Fibroblast of lung (primary cell): ENCODE data around the gene CRTAC1. TPM values are rescaled to one million over a fixed set of nuclear protein-coding genes. Genes with fewer than 3 reads are reported as not detected.

Experiments used
- DNase-seq, 2 donors: peaks; one replicate each; pipeline versions ENCODE4 v3.0.0 to v3.0.0-alpha.2; 2010; ENCODE audit warnings: low read depth in 2 of 2
- H2AFZ ChIP-seq: 2 replicates; pipeline ENCODE4 v1.5.1; 2012; ENCODE audit warnings: low read length, control low read depth, inconsistent platforms
- H3K27ac ChIP-seq: 2 replicates; pipeline ENCODE4 v1.5.1; 2011; ENCODE audit warnings: low read length, control low read depth; ENCODE audit not compliant: insufficient read depth
- H3K27me3 ChIP-seq: 2 replicates; pipeline ENCODE4 v1.5.1; 2011; ENCODE audit warnings: mild to moderate bottlenecking, low read length; ENCODE audit not compliant: control insufficient read depth, insufficient read depth
- H3K36me3 ChIP-seq: 2 replicates; pipeline ENCODE4 v1.5.1; 2011; ENCODE audit warnings: low read length; ENCODE audit not compliant: control insufficient read depth, insufficient read depth
- H3K4me1 ChIP-seq: 2 replicates; pipeline ENCODE4 v1.5.1; 2011; ENCODE audit warnings: low read length; ENCODE audit not compliant: control insufficient read depth, insufficient read depth; ENCODE audit errors: extremely low read depth
- H3K4me2 ChIP-seq: 2 replicates; pipeline ENCODE4 v1.5.1; 2011; ENCODE audit warnings: low read length, control low read depth; ENCODE audit not compliant: insufficient read depth; ENCODE audit errors: extremely low read depth
- H3K4me3 ChIP-seq, 4 experiments: fragments of 200-600 bp in 1 of 4; sonication (generic) in 1 of 4; replicated peaks in 1 of 4; 2 replicates each; pipeline ENCODE4 v1.5.1; 2011 to 2016; ENCODE audit warnings: low read length in 4 of 4, low read depth in 3 of 4, mild to moderate bottlenecking in 3 of 4, control low read depth in 2 of 4, inconsistent platforms in 1 of 4, mixed read lengths in 1 of 4; ENCODE audit not compliant: insufficient read depth in 1 of 4; ENCODE audit errors: control extremely low read depth in 1 of 4
- H3K79me2 ChIP-seq: 2 replicates; pipeline ENCODE4 v1.5.1; 2012; ENCODE audit warnings: mild to moderate bottlenecking, low read length, inconsistent platforms; ENCODE audit not compliant: control insufficient read depth, insufficient read depth
- H3K9ac ChIP-seq: 2 replicates; pipeline ENCODE4 v1.5.1; 2011; ENCODE audit warnings: mild to moderate bottlenecking, low read length, control low read depth; ENCODE audit not compliant: insufficient read depth
- H3K9me3 ChIP-seq: 2 replicates; pipeline ENCODE4 v1.5.1; 2012; ENCODE audit warnings: low read depth, low read length; ENCODE audit not compliant: control insufficient read depth, insufficient read depth
- H4K20me1 ChIP-seq: 2 replicates; pipeline ENCODE4 v1.5.1; 2011; ENCODE audit warnings: low read length; ENCODE audit not compliant: control insufficient read depth, insufficient read depth; ENCODE audit errors: extremely low read depth
- EZH2 ChIP-seq: IDR thresholded peaks from 2 replicates; pipeline ENCODE4 v1.5.1; 2012; ENCODE audit warnings: low read length, control low read depth, mild to moderate bottlenecking; ENCODE audit errors: missing control alignments
- polyA plus RNA-seq, 2 donors: library from polyadenylated mRNA; depleted of rRNA in 1 of 2; stranded (reverse) in 1 of 2; unstranded in 1 of 2; fragments of >200 nt; gene quantifications; 2 replicates each; pipeline ENCODE4 v1.2.1, GENCODE V29; 2011 to 2012; ENCODE audit warnings: missing spikeins in 1 of 2
- total RNA-seq: library from RNA; depleted of rRNA; stranded (reverse); fragments of >200 nt; gene quantifications from 2 replicates; pipeline ENCODE4 v1.2.1, GENCODE V29; 2014
- TF ChIP-seq, protein P1 (sequence below), 2 donors: IDR thresholded peaks in 1 of 2; conservative IDR thresholded peaks in 1 of 2; 1 replicate in 1 of 2; 2 replicates in 1 of 2; pipeline ENCODE4 v1.5.1; 2011 to 2012; ENCODE audit warnings: low read length in 2 of 2, control low read depth in 1 of 2, inconsistent platforms in 1 of 2, low read depth in 1 of 2, mild to moderate bottlenecking in 1 of 2

CRTAC1 gene
- total and polyA plus RNA-seq, 2 donors (not counting 1 experiment from before 2014, with no cell fraction given): not detected

DNA sequence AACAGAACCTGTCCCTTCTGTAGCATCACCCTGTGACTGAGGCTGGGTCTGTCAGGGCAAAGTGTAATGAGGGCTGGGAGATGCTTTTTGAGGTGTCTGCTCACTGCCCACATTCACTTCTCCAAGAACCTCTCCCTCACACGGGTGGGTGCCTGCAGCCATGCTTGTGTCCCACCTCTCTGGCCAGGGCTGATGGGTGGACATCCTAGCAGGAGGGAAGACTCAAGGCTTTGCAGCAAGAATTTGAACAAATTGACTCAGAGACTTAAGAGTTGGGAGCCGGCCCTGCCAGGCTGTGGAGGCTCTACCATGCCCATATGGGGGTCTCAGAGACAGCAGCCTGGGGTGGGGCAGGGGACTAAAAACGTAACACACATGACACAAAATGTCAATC is 147.3 kb downstream of the CRTAC1 start:
- Histone ChIP-seq H3K9me3 (no peaks in the 10 kb centered on the region), H3K4me3 (no peak overlapping the region), H3K4me1 (no peaks in the 10 kb centered on the region), H3K9ac (no peak overlapping the region), H3K4me2 (no peak overlapping the region), H3K36me3 (no peaks in the 10 kb centered on the region), H3K79me2 (no peaks in the 10 kb centered on the region), H2AFZ (no peak overlapping the region), H4K20me1 (no peaks in the 10 kb centered on the region), H3K27ac (no peak overlapping the region), H3K27me3 (no peaks in the 10 kb centered on the region)
- TF ChIP-seq EZH2: no peak
- TF ChIP-seq, protein P1, sequence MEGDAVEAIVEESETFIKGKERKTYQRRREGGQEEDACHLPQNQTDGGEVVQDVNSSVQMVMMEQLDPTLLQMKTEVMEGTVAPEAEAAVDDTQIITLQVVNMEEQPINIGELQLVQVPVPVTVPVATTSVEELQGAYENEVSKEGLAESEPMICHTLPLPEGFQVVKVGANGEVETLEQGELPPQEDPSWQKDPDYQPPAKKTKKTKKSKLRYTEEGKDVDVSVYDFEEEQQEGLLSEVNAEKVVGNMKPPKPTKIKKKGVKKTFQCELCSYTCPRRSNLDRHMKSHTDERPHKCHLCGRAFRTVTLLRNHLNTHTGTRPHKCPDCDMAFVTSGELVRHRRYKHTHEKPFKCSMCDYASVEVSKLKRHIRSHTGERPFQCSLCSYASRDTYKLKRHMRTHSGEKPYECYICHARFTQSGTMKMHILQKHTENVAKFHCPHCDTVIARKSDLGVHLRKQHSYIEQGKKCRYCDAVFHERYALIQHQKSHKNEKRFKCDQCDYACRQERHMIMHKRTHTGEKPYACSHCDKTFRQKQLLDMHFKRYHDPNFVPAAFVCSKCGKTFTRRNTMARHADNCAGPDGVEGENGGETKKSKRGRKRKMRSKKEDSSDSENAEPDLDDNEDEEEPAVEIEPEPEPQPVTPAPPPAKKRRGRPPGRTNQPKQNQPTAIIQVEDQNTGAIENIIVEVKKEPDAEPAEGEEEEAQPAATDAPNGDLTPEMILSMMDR (conservative IDR thresholded peaks at IDR 0.05 in 1 of 2, IDR thresholded peaks at IDR 0.05 in 1 of 2; ENCODE audit: low read depth in 1 of 2, low read length in 2 of 2): no peak
- DNase-seq: no peak

DNA sequence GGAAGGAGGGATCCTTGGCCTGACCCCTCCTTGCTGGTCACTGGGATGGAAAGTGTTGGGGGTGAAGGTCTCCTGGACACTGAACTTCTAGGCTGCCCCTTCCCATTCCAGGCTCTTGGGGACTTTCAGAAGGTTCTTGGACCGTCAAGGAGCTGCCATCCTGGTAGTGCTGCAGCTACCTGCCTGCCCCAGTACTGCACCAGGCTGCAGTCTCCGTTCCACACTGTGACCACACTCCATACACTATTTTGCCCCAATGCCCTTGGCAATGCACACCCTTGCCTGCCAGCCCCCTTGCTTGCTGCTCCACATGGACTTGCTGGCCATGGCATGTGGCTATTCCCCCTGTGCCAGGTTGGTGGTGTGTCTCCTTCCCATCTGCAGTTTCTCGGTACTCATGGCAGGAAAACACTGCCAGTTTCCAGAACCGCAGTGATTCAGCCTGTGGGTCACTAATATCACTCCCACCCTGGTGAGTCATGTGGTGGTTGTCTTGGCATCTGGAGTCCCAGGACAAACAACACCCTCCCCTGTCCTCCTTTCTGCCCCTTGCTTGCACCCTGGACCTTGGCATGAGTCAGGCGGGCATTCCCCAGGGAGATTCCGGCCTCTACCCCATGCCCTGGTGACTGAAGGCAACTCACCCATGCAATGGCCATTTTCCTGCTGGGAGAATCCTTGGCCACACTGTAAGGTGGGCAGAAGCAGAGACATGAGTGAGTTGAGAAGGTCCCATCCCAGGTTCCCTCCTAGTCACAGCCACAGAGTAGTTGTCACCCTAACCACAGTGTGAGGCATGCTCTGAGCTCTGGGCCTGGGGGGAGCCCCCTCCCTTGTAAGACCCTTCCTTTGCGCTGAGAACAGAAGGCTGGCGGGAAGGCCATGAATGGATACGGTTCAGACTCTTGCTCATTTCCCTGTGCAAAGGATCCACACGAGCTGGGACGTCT is 148.0 kb downstream of the CRTAC1 start:
- DNase-seq: peak; percentile 67 to 92
- TF ChIP-seq, protein P1 (conservative IDR thresholded peaks at IDR 0.05 in 1 of 2, IDR thresholded peaks at IDR 0.05 in 1 of 2; ENCODE audit: low read depth in 1 of 2, low read length in 2 of 2): no peak
- TF ChIP-seq EZH2: no peak
- no peaks in the 10 kb centered on the region for H3K36me3 ChIP-seq
- H3K9ac ChIP-seq: no peak overlapping the region
- no peaks in the 10 kb centered on the region for H3K4me1 ChIP-seq
- H3K4me2 ChIP-seq: no peak overlapping the region
- H2AFZ ChIP-seq: no peak overlapping the region
- no peaks in the 10 kb centered on the region for H3K9me3 ChIP-seq
- H3K79me2 ChIP-seq: no peaks in the 10 kb centered on the region
- H3K4me3 ChIP-seq: no peak overlapping the region
- no peaks in the 10 kb centered on the region for H4K20me1 ChIP-seq
- no peak overlapping the region for H3K27ac ChIP-seq
- H3K27me3 ChIP-seq: no peaks in the 10 kb centered on the region

DNA sequence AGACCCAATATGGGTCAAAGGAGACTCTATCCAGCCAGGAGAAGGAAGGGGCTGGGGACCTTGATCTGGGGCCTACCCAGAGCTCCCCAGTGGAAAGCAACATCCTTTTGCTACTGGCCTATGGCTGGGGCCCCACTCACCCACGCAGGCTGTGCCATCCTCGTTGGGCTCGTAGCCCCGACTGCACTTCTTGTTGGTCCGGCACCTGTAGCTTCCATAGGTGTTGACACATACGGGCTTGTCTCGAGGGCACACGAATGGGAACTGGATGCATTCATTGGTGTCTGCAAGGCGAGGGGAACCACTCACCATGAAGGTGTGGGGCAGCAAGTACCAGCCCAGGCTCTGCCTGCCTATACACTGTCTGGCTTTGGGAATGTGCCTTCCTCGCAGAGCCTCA is 150.3 kb downstream of the CRTAC1 start:
- H3K4me3 ChIP-seq: no peak overlapping the region
- H3K79me2 ChIP-seq: no peaks in the 10 kb centered on the region
- no peaks in the 10 kb centered on the region for H4K20me1 ChIP-seq
- H3K27ac ChIP-seq: no peak overlapping the region
- H3K9me3 ChIP-seq: no peaks in the 10 kb centered on the region
- TF ChIP-seq, protein P1 (conservative IDR thresholded peaks at IDR 0.05 in 1 of 2, IDR thresholded peaks at IDR 0.05 in 1 of 2; ENCODE audit: low read depth in 1 of 2, low read length in 2 of 2): no peak
- no peak for TF ChIP-seq EZH2
- H3K36me3 ChIP-seq: no peaks in the 10 kb centered on the region
- no peak for DNase-seq
- no peaks in the 10 kb centered on the region for H3K4me1 ChIP-seq
- no peak overlapping the region for H2AFZ ChIP-seq
- H3K4me2 ChIP-seq: no peak overlapping the region
- peaks cover 7% of the 10 kb centered on the region for H3K27me3 ChIP-seq
- no peak overlapping the region for H3K9ac ChIP-seq
